NCI-H460 (cell line): ENCODE results near the gene LYRM9. TPM values are rescaled to one million over a fixed set of nuclear protein-coding genes. Genes with fewer than 3 reads are reported as not detected.
"Not testable (repeated sequence)": the region's sequence is repeated elsewhere in the genome, so short reads cannot be mapped to it uniquely, and the experiment has no call there.

Experiments used
- DNase-seq: peaks from one replicate; pipeline ENCODE4 v3.0.0-alpha.2; 2016; ENCODE audit warnings: low read depth; ENCODE audit errors: extremely low read depth
- total RNA-seq: library from RNA; depleted of rRNA; stranded (reverse); fragments of >200 nt; shearing (Covaris generic); gene quantifications from 2 replicates; pipeline ENCODE4 v1.2.3, GENCODE V29; 2014

LYRM9 gene
- total RNA-seq, 1 experiment from 2014 or later = 4.4 TPM

- DNase-seq = no peak
Measured at GRCh38 chr17:27878776-27879562, 14.2 kb downstream of the LYRM9 start.

DNA sequence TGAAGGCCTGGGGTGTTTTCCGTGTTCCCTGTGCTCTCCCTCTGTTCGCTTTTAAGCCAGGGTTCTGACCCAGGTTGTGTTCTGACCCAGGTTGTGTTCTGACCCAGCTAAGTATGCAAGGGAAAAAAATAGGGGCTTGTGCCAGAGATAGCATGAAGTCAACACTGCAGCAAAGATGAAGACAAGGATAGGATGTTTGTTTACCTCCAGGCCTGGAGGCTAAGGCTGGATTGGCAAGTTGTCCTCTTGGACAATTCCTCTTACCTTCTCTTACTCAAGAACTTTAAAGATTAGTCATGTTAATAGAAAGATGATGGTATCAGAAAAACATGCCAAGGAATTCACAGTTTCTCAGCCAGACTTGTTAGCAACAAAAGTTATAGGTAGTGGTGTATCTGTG lies 19.4 kb downstream of the LYRM9 start:
- no peak for DNase-seq

- DNase-seq = no peak
Measured at GRCh38 chr17:27873211-27873610, 20.0 kb downstream of the LYRM9 start.

DNA sequence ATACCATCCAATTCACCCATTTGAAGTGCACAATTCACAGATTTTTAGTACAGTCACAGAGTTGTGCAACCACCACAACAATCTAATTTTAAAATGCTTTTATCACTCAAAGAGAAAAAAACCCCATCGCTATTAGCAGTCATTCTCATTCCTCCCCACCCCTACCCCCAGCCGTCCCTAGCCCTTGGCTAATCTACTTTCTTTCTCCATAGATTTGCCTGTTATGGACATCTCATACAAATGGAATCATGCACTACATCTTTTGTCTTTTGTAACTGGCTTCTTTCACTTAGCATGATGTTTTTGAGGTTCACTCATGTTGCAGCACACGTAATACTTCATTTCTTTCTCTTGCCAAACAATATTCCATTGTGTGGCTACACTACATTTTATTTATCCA lies 20.4 kb downstream of the LYRM9 start:
- no peak for DNase-seq

DNA sequence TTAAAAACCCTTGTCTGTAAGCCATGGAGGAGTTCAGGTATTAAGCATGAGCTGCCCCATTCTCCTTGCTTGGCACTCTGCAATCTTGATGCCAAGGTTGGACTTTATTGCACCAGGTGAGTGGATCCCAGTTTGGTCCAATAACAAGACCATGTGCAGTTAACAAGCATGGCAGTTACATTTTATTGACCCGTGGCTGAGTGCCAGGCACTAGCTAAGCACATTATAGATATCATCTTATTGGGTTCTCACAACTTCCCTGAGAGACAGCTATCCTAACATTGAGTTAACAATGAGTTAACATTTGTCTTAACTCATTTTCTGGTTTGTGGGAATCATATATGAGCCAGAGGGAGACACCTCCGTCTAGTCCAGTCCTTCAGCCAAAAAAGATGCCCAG lies 21.8 kb downstream of the LYRM9 start:
- DNase-seq = no peak

DNA sequence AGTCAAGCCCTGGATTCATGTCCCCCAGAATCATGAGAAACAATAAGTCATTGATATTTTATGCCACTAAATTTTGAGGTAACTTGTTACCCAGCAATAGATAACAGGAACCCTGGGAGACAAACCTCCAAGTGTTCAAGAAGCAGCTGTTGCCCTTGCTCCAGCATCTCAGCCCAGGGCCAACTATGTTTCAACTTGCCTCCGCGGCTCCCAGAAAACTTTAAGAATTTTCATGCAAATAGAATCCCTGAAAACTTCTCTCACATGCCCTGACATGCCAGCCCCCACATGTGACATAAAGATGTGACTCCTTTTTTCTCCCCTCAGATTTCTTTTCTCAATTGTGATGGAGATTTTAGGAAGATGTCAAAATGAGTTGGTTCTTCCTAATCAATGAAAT lies 22.8 kb downstream of the LYRM9 start:
- DNase-seq = no peak

DNA sequence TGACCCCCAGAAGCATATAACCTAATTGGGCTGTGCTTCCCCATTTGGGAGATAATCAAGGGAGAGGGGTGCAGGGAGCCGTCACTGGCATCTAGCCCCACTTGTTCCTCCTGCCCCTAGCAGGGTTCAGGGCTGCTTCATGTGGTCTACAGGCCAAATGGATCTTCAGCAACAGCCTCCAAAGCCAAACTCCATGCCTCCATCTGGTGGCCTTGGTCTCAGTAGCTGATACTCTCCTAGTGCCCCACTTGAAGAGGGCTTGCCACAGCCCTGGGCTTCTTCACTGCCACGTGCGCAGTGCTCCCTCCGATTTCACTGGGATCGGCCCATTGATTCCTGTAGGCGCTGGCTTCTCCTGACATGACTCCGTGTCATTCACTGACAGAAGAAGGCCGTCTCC lies 24.6 kb downstream of the LYRM9 start:
- DNase-seq = no peak

DNA sequence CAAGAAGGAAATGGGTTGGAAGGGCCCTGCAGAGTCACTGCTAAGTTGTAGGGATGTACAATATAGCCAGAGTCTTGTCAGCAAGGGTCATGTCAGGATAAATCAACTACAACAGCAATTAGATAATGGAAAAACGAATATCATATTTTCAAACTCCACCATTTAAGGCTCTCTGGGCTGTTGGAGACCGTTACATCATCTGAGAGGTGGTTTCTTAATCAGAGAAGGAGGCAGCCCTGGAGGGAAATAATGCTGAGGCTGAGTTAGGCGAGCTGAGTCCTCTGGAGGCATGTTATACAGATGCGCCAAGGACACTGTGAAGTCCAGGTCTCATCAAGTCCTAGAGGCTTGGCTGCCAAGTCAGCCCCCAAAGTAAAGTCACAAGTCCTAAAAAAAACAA lies 30.3 kb downstream of the LYRM9 start:
- DNase-seq = no peak

DNA sequence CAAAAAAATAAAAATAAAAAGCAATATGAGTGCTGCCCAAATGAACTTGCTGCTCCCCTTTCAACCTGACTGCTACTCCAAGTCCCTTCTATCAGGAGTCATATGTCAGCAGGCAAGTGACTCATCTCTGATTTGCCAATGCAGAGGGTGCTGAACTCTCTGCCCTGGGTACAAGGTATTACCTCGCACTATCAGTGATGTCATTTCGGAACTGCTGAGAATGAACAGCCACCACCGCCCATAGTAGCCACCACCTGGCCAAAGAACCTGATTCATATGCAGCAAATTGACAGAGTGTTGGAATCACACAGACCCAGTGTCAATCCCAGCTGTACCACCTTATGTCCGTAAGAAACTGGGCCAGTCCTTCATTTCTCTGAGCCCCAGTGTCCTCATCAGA lies 31.2 kb downstream of the LYRM9 start:
- DNase-seq = no peak

DNA sequence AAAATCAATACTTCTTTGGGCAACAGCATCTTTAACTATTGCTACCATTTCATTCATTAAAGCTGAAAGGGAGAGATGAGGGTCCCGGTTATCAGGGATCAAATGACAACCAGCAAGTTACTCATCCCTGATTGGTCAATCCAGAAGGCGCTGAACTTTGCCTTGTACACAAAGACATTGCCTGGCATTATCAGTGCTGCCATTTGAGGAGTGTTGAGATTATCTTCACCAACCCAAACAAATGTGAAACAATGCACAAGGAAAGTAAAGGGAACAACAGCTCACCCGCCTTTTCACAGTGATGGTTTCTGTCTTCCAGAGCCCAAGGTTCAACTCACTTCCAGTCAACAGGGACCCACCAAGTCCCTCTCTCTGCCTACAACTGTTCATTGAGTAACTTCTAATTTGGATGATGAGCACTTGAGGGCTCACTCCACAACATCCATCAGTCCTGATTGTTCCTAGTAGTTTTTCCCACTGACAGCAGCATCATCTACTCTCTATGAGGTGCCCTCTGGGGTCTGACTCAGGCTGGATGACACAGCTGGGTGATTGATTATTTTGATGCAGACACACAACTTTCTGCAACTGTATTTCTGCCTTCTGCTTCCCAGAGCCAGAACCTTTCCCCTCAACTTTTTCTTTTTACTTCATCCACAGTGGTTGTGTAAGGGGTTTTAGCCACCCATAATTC lies 32.0 kb downstream of the LYRM9 start:
- DNase-seq = no peak

DNA sequence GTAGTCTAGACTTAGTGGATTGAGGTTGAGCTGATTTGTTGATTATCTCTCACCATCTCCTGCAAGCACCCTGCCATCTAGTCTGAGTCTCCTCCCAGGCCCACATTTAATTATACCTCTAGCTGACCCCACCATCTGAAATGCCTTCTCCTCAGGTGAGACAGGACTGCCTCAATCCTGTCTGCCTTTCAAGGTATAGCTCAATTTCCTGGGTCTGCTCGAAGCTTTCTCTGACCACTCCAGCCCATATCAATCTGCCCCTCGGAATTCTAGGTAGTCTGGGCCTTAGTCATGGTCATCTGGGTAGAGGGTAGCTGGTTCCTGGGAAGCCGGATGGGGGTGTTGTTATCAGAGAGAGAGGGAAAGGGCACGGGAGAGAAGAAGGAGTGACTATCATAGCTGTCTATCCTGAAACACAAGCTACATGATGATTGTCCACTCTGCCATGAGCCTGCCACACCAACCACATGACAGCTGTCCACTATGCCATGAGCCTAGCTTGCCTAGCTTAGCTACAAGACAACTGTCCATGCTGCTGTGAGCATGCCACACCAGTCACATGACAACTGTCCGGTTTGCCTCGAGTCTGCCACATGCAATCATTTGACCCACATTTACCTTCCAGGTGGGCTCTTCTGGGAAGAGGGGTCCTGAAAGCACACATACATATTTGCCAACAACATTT lies 34.4 kb downstream of the LYRM9 start:
- DNase-seq = no peak

GRCh38 chr17:27856676-27857432 lies 36.3 kb downstream of the LYRM9 start:
- DNase-seq = no peak

- no peak for DNase-seq
Measured at GRCh38 chr17:27855454-27855853, 37.7 kb downstream of the LYRM9 start.

DNA sequence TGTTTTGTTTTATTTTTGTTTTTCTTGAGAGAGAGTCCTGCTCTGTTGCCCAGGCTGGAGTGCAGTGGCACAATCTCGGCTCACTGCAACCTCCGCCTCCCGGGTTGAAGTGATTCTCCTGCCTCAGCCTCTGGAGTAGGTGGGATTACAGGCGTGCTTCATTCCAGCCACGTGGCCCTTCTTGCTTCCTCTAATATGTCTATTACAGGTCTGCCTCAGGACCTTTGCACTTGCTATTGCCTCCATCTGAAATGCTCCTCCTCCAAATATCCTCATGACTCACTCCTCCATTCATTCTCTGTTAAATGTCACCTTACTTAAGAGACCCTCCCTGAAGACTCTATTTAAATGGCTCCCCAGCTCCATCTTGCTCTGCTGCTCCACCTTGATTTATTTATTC lies 39.0 kb downstream of the LYRM9 start:
- no peak for DNase-seq

- no peak for DNase-seq
Measured at GRCh38 chr17:27853091-27853490, 40.1 kb downstream of the LYRM9 start.

GRCh38 chr17:27849474-27850185 lies 43.5 kb downstream of the LYRM9 start:
- no peak for DNase-seq

GRCh38 chr17:27848931-27849330 lies 44.2 kb downstream of the LYRM9 start:
- DNase-seq = no peak

- DNase-seq = not testable (repeated sequence)
Measured at GRCh38 chr17:27846808-27847307, 46.3 kb downstream of the LYRM9 start.

DNA sequence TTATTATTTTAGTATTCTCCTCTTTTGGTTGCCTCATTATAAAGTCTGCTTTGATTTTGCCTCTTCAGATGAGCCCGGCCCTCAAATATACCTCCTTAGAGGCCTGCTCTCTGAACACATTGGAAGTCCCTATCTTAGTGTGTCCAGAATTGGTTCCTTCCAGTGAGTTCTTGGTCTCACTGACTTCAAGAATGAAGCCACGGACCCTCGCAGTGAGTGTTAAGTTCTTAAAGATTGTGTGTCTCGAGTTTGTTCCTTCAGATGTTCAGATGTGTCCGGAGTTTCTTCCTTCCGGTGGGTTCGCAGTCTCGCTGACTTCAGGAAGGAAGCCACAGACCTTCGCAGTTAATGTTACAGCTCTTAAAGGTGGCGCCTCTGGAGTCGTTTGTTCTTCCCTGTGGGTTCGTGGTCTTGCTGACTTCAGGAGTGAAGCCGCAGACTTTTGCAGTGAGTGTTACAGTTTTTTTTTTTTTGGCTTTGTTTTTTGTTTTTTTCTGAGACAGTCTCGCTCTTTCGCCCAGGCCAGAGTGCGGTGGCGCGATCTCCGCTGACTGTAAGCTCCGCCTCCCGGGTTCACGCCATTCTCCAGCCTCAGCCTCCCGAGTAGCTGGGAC lies 47.0 kb downstream of the LYRM9 start:
- no peak for DNase-seq
